Activated gamma-delta T cell treated with Interleukin-2 at 50 U/mL for 16 hours (primary cell): ENCODE data around the gene FMC1.
"Not testable (repeated sequence)": the region's sequence is repeated elsewhere in the genome, so short reads cannot be mapped to it uniquely, and the experiment has no call there.

Source experiments
- DNase-seq: peaks from one replicate; pipeline ENCODE4 v3.0.0-alpha.2; 2020

FMC1 gene

GRCh38 chr7:139341776-139342226 is 664 bp downstream of the FMC1 start:
- DNase-seq, result no peak

GRCh38 chr7:139345042-139345441 is 3.9 kb downstream of the FMC1 start:
- no peak for DNase-seq

DNA sequence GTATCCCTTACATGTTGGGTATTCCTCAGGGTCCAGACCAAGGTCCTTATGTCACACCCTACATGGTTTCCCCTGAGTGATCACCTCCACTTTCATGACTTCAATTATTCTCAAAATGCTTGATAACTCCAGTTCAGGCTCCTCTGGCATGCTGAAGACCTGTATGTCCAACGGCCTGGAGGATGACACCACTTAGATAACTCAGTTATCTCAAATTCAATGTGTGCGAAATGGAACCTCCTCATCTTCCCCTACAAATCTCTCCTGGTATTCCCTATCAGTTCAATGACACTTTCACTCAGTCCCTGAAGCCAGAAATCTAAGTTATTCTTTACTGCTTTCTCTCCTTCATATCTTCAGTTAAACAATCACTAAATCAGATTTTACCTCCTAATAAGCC is 9.9 kb downstream of the FMC1 start:
- no peak for DNase-seq

- DNase-seq, result no peak
Measured at GRCh38 chr7:139354729-139355128, 13.6 kb downstream of the FMC1 start.

GRCh38 chr7:139355320-139355719 is 14.2 kb downstream of the FMC1 start:
- no peak for DNase-seq

- DNase-seq, result not testable (repeated sequence)
Measured at GRCh38 chr7:139357729-139358506, 16.8 kb downstream of the FMC1 start.

DNA sequence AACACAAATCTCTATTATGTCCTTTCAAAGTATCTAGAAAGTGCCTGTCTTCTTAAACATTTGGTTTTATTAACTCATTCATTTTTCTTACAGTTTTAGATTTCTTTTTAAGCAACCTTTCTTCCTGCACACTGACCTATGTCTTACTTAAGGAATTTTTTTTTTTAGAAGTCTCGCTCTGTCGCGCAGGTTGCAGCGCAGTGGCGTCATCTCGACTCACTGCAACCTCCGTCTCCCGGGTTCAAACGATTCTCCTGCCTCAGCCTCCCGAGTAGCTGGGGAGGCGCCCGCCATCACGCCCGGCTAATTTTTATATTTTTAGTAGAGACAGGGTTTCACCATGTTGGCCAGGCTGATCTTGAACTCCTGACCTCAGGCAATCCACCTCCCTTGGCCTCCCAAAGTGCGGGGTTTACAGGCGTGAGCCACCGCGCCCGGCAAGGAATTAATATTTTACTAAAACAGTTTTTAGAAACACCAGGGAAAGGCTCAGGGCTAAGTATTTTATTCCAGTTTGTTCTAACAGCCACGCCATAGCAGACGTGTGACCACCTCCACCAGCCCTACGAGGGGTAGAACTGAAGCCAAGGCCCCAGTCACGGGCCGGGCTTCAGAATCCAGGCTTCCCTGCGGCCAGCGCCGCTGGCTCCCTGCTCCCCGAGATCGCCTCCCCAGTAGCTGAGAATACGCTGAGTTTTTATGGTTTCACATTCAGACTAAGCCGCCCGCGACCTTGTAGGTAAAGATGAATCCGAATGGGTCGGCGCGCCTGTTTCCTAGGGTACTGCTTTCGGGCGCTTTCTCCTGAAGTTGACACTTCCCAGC is 17.6 kb downstream of the FMC1 start:
- no peak for DNase-seq

DNA sequence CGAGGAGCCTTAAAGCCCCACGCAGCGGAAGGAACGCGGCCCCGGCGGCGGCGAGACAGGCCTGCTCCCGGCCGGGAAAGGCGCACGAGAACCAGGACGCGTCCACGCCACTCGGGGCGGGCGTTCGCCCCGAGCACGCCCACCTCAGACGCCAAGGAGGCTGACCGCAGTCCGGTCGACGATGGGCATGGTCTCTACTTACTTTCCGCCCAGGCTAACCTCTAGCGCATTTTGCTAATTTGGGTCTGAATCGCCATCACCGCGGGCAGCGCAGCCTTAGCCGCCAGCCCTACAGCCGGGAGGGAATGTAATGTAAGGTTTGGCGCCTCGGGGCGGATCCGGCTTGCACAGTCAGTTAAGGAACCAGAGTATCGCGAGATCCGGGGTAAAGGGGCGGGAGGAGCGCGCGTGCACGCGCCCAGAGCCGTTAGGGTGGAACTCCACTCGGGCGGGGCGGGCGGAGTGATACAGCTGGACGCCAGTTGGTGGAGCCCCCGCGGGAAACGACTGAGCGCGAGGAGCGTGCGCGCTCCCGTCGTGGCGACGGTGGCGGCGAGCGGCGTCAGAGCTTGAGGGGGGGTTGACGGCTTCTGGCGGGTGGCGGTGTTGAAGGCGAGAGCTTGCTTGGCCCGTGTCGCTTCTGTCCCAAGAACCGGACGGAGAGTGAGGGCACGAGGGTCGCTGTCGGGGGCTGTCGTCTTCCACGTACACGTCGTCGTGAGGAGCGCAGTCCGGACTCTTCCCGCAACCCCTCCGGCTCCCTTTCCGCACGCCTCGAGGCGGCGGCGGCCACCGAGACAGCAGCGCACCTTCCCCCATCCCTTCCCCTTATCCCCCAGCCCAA is 18.5 kb downstream of the FMC1 start, which contains the start of gene LUC7L2:
TSS of gene LUC7L2 (plus strand) at position 529 of the 844 bp plus-strand sequence. CDS start 368 bp downstream, outside the sequence.
- DNase-seq, result peak; percentile 100

- DNase-seq, result peak; percentile 97
Measured at GRCh38 chr7:139360210-139360947, 19.2 kb downstream of the FMC1 start.

DNA sequence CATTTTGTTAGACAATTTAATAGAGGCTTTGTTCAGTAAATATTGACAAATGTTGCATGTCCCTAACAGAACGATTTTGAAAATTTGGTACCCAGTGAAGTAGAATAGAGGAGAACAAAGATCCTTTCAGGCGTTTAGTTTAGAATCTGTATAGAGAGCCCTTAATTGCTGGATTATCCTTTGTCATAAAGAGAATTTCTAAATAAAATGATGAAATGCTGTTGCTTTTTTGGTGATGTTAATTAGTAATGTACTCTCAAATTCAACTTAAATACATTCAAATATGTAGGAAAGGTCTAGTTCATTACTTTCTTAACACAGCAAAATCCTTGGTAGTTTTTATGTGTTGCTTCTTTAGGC is 19.8 kb downstream of the FMC1 start:
- DNase-seq, result no peak

- DNase-seq, result no peak
Measured at GRCh38 chr7:139361523-139361922, 20.4 kb downstream of the FMC1 start.

GRCh38 chr7:139362302-139362701 is 21.2 kb downstream of the FMC1 start:
- no peak for DNase-seq

DNA sequence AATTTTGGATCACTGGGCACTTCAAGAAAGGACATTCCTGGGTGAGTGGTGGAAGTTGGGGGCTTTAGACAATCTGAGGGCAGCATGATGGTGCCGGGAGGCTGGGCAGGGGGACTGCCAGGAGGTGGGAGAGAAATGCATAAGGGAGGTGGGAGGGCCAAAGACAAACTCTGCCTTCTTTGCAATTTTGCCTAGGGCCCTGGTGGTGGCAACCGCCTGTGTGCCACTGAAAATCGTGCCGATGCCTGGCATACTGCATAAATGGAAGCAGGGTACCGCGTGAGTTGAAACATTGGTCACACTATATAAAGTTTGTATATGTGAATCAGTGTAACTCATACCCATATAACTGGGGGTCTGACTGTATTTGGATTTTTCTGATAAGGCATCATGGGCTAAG is 21.8 kb downstream of the FMC1 start:
- no peak for DNase-seq

- no peak for DNase-seq
Measured at GRCh38 chr7:139365336-139365735, 24.2 kb downstream of the FMC1 start.

DNA sequence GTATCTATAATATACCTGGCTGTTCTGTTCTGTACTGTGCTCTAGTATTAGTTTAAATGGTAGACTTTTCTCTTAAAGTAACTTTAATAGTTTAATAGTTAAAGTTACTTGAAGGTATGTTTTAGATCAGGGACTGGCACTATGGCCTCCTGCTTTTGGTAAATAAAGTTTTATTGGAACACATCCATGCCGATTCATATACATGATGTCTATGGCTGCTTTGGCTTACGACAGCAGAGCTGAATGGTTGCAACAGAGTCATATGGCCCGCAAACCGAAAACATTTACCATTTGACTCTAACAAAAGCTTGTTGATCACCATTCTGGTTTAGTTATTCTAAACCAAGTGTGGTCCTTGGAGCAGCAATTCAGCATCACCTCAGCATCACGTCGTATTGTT is 25.3 kb downstream of the FMC1 start:
- DNase-seq, result no peak

DNA sequence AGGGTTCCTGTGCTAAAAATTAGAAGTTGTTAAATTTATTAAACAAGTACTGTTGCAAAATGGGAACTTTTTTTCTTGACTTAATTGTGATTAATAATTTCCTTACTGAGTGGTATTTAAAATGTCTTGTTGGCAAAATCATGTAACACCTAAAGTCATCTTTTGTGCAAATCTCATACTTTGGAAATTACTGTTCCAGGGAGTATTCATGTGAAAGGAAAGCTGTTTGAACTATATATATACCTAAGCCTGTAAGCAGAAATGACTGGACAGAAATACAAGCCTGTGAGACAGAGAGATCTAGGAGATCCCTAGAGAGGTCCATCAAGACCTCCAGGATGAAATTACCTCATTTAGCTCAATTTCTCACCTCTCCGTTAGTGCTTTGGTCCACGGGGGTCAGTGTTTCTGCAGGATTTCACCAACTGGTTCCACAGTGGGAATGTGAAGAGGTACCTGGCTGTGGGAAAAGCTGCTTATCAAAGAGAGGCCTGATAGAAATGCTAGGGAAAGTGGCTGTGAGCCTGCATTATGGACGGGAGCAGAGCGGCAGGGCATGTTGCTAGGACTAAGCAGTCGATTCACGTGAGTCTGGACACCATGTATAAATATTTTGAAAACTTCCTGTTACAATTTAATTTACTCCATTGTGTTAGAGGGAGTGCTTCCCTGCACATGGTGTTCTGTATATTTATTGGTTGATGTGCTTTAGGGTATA is 26.5 kb downstream of the FMC1 start:
- no peak for DNase-seq

- DNase-seq, result no peak
Measured at GRCh38 chr7:139370301-139370942, 29.3 kb downstream of the FMC1 start.

- no peak for DNase-seq
Measured at GRCh38 chr7:139370943-139371313, 29.8 kb downstream of the FMC1 start.

GRCh38 chr7:139374246-139374645 is 33.1 kb downstream of the FMC1 start:
- DNase-seq, result no peak

- no peak for DNase-seq
Measured at GRCh38 chr7:139382439-139382838, 41.3 kb downstream of the FMC1 start.

DNA sequence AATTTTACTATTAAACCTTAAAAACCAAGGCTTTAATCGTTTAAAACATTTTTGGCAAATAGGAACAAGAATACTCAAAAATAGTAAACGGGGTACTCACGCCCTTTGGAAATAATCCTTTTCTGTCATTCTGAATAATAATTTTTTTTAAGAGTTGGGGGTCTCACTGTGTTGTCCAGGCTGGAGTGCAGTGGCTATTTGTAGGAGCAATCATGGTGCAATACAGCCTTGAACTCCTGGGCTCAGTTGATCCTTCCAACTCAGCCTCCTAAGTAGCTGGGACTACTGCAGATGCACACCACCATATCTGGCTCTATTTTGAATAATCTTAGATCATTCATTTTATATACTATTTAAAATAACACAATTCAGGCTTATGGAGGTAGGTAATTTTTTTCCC is 43.5 kb downstream of the FMC1 start:
- no peak for DNase-seq
